Esophagus squamous epithelium (tissue), 4 donors: Measurements from ENCODE around the gene PLA2G15.

Experiments used
- POLR2A ChIP-seq, 4 donors: fragments of 450-650 bp; IDR thresholded peaks; one replicate each; pipeline ENCODE4 v1.6.1; 2017; ENCODE audit warnings: antibody characterized with exemption in 4 of 4, mild to moderate bottlenecking in 4 of 4, moderate library complexity in 3 of 4
- TF ChIP-seq, protein P1 (sequence below), 6 experiments: fragments of 450-650 bp in 4 of 6; fragments of 200-600 bp in 2 of 6; sonication (generic) in 2 of 6; IDR thresholded peaks; one replicate each; pipeline ENCODE4 v1.5.1; 2016 to 2019; ENCODE audit warnings: antibody characterized with exemption in 6 of 6, mild to moderate bottlenecking in 4 of 6, moderate library complexity in 4 of 6

DNA sequence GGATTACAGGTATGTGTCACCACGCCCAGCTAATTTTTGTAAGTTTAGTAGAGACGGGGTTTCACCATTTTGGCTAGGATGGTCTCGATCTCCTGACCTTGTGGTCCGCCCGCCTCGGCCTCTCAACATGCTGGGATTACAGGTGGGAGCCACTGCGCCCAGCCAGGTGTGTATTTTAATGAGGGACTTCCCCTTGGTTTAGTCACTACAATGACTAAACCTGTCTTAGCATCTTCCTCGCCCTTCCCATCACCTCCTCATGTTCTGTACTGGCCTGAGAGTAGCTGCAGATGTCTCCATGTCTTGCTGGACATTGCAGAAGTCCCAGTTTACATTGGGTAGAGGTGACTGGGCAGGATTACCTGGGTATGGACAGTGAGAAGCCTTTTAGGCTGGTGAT is 28.7 kb downstream of the PLA2G15 start:
- TF ChIP-seq POLR2A (IDR thresholded peaks at IDR 0.05) = no peak
- TF ChIP-seq, protein P1, sequence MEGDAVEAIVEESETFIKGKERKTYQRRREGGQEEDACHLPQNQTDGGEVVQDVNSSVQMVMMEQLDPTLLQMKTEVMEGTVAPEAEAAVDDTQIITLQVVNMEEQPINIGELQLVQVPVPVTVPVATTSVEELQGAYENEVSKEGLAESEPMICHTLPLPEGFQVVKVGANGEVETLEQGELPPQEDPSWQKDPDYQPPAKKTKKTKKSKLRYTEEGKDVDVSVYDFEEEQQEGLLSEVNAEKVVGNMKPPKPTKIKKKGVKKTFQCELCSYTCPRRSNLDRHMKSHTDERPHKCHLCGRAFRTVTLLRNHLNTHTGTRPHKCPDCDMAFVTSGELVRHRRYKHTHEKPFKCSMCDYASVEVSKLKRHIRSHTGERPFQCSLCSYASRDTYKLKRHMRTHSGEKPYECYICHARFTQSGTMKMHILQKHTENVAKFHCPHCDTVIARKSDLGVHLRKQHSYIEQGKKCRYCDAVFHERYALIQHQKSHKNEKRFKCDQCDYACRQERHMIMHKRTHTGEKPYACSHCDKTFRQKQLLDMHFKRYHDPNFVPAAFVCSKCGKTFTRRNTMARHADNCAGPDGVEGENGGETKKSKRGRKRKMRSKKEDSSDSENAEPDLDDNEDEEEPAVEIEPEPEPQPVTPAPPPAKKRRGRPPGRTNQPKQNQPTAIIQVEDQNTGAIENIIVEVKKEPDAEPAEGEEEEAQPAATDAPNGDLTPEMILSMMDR (IDR thresholded peaks at IDR 0.05) = no peak
